Gastroesophageal sphincter (tissue), 4 donors: ENCODE measurements around the gene TEKTIP1. TPM values are rescaled to one million over a fixed set of nuclear protein-coding genes. Genes with fewer than 3 reads are reported as not detected.
A peak's percentile ranks its signal among the peaks of the same experiment; 100 is the strongest.
"Not testable (repeated sequence)": the region's sequence is repeated elsewhere in the genome, so short reads cannot be mapped to it uniquely, and the experiment has no call there.

Source experiments
- ATAC-seq: fragments of 150-250 bp; one replicate; pipeline ENCODE4 v1.9.1; 2016; ENCODE audit warnings: mild to moderate bottlenecking, moderate library complexity
- H3K27ac ChIP-seq, 4 donors: fragments of 200-600 bp; sonication (generic) in 3 of 4; 1 replicate in 3 of 4; 2 replicates in 1 of 4; pipeline ENCODE4 v1.5.1; 2016 to 2019
- H3K27me3 ChIP-seq: fragments of 200-600 bp; sonication (generic); one replicate; pipeline ENCODE4 v1.5.1; 2019
- H3K36me3 ChIP-seq, 2 donors: fragments of 200-600 bp; sonication (generic); one replicate each; pipeline ENCODE4 v1.5.1; 2019; ENCODE audit warnings: control low read depth in 1 of 2
- H3K4me1 ChIP-seq, 3 donors: fragments of 200-600 bp; sonication (generic); 1 replicate in 2 of 3; 2 replicates in 1 of 3; pipeline ENCODE4 v1.5.1; 2016 to 2019; ENCODE audit warnings: control low read depth in 2 of 3
- H3K4me3 ChIP-seq, 2 donors: fragments of 200-600 bp; sonication (generic); one replicate each; pipeline ENCODE4 v1.5.1; 2019; ENCODE audit warnings: mild to moderate bottlenecking in 1 of 2, moderate library complexity in 1 of 2
- H3K9me3 ChIP-seq, 3 donors: fragments of 200-600 bp; sonication (generic); one replicate each; pipeline ENCODE4 v1.5.1; 2017 to 2019; ENCODE audit warnings: control low read depth in 2 of 3
- EP300 ChIP-seq: sonication (generic); formaldehyde crosslinking; IDR thresholded peaks from one replicate; pipeline ENCODE4 v1.6.1; 2017; ENCODE audit warnings: antibody characterized with exemption, mild to moderate bottlenecking
- POLR2A ChIP-seq, 2 donors: fragments of 450-650 bp; IDR thresholded peaks; one replicate each; pipeline ENCODE4 v1.6.1; 2017; ENCODE audit warnings: antibody characterized with exemption in 2 of 2, mild to moderate bottlenecking in 2 of 2, moderate library complexity in 1 of 2
- POLR2AphosphoS5 ChIP-seq: sonication (generic); formaldehyde crosslinking; IDR thresholded peaks from one replicate; pipeline ENCODE4 v1.6.1; 2017; ENCODE audit warnings: antibody characterized with exemption
- WGBS, 2 donors: methylation state at CpG; one replicate each; pipeline ENCODE4 v1.1.5; 2018; ENCODE audit warnings: low coverage in 1 of 2; 5-methylcytosine and 5-hydroxymethylcytosine counted together
- total RNA-seq, 4 donors: library from RNA; depleted of rRNA; stranded (reverse); fragments of >200 nt; gene quantifications; one replicate each; pipeline ENCODE4 v1.1.0, GENCODE V29; 2016
- TF ChIP-seq, protein P1 (sequence below), 4 experiments: fragments of 200-600 bp in 2 of 4; fragments of 450-650 bp in 2 of 4; sonication (generic) in 1 of 4; IDR thresholded peaks; one replicate each; pipeline ENCODE4 v1.5.1; 2017 to 2019; ENCODE audit warnings: antibody characterized with exemption in 4 of 4, mild to moderate bottlenecking in 2 of 4, moderate library complexity in 2 of 4

The TEKTIP1 gene
- total RNA-seq, 4 donors from 2014 or later: not detected

DNA sequence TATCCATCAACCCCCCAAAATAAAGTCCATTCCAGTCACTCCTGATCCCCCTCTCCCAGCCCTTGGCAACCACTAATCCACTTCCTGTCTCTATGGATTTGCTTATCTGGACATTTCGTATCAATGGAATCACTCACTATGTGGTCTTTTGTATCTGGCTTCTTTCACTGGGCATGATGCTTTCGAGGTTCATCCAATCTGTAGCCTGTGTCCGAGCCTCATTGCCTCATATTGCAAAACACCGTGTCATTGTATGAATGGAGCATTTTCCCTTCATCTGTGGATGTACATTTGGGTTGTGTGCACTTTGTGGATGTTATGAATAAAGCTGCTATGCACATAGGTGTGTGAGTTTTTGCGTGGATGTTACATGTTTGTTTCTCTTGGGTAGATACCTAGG, 34.2 kb upstream of the TEKTIP1 start:
- ATAC-seq: no peak
- no peaks in the 10 kb centered on the region for H3K9me3 ChIP-seq
- H3K27me3 ChIP-seq: no peaks in the 10 kb centered on the region
- H3K4me3 ChIP-seq: no peak overlapping the region
- WGBS, 2 donors: 67 to 80% methylated on average over 2 to 5 of the region's 5 CpGs
- H3K36me3 ChIP-seq: peaks cover 0 to 11% of the 10 kb centered on the region in 2 donors
- no peak overlapping the region for H3K27ac ChIP-seq
- no peak for TF ChIP-seq POLR2A (IDR thresholded peaks at IDR 0.05)
- TF ChIP-seq, protein P1, sequence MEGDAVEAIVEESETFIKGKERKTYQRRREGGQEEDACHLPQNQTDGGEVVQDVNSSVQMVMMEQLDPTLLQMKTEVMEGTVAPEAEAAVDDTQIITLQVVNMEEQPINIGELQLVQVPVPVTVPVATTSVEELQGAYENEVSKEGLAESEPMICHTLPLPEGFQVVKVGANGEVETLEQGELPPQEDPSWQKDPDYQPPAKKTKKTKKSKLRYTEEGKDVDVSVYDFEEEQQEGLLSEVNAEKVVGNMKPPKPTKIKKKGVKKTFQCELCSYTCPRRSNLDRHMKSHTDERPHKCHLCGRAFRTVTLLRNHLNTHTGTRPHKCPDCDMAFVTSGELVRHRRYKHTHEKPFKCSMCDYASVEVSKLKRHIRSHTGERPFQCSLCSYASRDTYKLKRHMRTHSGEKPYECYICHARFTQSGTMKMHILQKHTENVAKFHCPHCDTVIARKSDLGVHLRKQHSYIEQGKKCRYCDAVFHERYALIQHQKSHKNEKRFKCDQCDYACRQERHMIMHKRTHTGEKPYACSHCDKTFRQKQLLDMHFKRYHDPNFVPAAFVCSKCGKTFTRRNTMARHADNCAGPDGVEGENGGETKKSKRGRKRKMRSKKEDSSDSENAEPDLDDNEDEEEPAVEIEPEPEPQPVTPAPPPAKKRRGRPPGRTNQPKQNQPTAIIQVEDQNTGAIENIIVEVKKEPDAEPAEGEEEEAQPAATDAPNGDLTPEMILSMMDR (IDR thresholded peaks at IDR 0.05): no peak
- no peak for TF ChIP-seq POLR2AphosphoS5
- no peak for TF ChIP-seq EP300
- H3K4me1 ChIP-seq: peaks cover 0 to 51% (median 15%) of the 10 kb centered on the region in 3 donors

DNA sequence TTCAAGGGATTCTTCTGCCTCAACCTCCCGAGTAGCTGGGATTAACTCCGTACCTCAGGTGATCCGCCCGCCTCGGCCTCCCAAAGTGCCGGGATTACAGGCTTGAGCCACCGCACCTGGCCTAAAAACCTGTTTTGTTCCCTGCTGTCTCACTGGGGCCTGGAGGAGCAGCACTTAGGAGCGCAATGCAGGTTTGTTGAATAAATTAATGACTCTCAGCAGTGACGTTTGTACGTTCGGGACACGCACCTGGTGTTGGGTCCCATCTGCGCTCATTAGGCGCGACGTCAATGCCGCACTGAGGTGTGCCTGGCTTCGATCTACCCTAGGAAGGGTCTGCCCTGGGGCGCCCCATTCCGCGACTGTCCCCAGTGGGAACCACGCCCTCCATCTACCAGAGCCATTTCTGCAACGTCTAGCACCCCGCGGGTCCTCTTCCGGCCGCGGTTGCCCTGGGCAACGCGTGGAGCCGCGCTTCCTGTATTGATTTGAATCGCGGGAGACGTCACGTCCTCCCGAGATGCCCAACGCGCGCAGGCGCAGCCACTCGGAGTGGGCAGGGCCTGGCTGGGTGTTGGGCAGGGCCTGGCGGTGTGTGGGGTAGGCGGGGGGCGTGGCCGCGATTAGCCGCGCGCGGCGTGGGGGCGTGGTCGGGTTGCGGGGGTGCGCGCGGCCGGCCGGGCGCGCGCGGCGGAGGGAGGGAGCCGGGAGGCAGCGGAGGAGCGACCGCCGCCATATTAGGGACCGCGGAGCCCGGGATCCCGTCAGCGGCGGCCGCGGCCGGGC, 33.2 kb upstream of the TEKTIP1 start, which contains the start of gene FZR1:
FZR1 (plus strand) TSS at position 714 of the 786 bp plus-strand sequence. CDS start 16,679 bp downstream, outside the sequence.
- H3K4me1 ChIP-seq: peaks cover 0 to 51% (median 14%) of the 10 kb centered on the region in 3 donors
- H3K36me3 ChIP-seq: peaks cover 0 to 22% of the 10 kb centered on the region in 2 donors
- TF ChIP-seq POLR2A (IDR thresholded peaks at IDR 0.05): peak; percentile 66 to 77
- TF ChIP-seq, protein P1 (IDR thresholded peaks at IDR 0.05): no peak
- WGBS, 2 donors: 2% methylated on average over 10 of the region's 79 CpGs; no CpG with 5 or more reads in 1 of the 2 donors
- H3K27ac ChIP-seq: peak within 1 kb of the TSS; percentile 73 to 94 (median 84)
- no peaks in the 10 kb centered on the region for H3K27me3 ChIP-seq
- H3K9me3 ChIP-seq: no peaks in the 10 kb centered on the region
- H3K4me3 ChIP-seq: peak within 1 kb of the TSS; percentile 65 to 94
- ATAC-seq: peak; percentile 98

DNA sequence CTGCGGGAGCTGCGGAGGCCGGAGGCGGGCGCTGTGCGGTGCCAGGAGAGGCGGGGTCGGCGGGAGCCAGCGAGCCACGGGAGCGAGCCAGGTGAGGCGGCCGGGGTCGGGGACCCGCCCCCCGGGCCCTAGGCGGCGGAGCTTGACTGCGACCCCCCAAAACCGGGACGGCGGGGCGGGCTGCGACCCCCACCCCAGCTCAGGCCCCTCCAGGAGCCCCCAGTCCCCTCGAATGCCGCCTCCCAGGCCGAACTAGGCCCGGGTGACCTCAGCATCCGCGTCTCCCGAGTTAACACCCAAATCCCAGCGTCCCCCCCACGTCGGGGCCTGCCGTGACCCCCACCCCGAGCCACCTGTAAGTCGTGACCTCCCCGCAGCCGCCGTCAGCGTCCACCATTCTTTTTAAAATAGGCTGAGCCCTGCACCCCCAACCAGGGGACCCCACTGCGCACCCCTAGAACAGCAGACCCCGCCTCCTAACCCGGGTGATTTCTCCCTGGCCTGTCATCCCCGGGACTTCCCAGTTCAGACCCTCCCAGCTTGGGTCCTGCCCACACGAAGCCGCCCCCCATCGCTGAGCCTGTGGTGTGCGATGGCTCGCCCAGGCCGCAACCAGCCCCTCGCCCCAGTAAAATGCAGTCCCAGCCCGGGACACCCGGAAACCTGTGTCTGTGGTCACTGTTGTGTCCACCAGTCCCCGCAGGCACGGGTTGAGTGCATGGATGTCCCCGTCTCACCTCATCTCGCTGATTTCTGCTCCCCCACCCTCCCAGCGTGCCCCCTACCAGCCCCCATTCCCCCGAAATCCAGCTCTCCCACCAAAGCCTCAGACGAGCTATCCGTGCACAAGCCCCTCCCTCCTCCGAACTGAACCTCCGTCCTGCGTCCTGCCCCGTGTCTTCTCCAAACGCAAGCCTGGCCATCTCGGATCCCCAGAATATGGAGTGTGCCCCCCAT, 32.3 kb upstream of the TEKTIP1 start:
- peak; percentile 0 for ATAC-seq
- TF ChIP-seq, protein P1 (IDR thresholded peaks at IDR 0.05): no peak
- no peak for TF ChIP-seq POLR2AphosphoS5
- TF ChIP-seq EP300: no peak
- no peak for TF ChIP-seq POLR2A (IDR thresholded peaks at IDR 0.05)
- no CpG with 5 or more reads among the region's 69 CpGs for WGBS, 2 donors
- peak overlapping the region; percentile 73 to 94 (median 84) for H3K27ac ChIP-seq
- H3K4me1 ChIP-seq: peaks cover 0 to 53% (median 14%) of the 10 kb centered on the region in 3 donors
- no peaks in the 10 kb centered on the region for H3K9me3 ChIP-seq
- H3K4me3 ChIP-seq: peak overlapping the region; percentile 65 to 94
- H3K27me3 ChIP-seq: no peaks in the 10 kb centered on the region
- H3K36me3 ChIP-seq: peaks cover 0 to 28% of the 10 kb centered on the region in 2 donors

DNA sequence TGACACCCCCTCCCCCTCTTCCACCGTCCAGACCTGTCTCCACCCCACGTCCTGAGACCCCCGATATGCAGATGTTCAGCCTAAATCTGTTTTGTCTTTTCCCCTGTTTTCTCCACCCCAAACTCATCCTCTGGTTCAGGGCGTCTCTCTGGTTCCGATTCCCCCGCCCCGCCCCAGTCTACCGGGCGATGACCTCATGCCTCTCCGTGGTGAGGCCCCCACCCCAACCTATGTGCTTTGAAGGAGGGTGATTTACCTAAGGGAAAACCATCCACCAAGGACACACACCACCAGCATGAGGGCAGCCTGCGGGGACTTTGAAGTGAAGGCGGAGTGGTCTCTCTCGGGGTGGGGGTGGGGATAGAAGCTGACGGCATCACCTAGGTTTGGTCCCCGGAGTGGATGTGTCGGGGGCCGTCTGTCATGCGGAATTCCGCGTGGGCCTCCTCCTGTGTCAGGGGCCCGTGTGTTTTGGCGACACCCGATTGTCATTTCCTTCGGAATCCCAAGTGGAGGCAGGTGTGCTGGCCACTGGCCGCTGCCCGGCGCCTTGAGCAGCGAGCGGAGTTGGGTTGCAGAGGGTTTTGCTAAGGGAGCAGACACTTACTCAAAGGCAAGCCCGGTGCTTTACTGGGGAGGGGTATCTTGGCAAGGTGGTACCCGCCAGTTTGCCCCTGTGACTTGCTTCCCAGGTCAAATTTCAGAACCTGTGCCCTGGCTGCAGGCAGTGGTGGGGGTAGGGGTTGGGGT, 31.4 kb upstream of the TEKTIP1 start:
- Histone ChIP-seq H3K4me1 (peaks cover 0 to 62% (median 14%) of the 10 kb centered on the region in 3 donors), H3K9me3 (no peaks in the 10 kb centered on the region), H3K36me3 (peaks cover 0 to 34% of the 10 kb centered on the region in 2 donors), H3K4me3 (peak overlapping the region; percentile 65 to 94), H3K27ac (peak overlapping the region in 3 of 4 donors; percentile 84 to 94 (median 85)), H3K27me3 (no peaks in the 10 kb centered on the region)
- WGBS, 2 donors: 20 to 23% methylated on average over 4 to 5 of the region's 31 CpGs
- ATAC-seq: no peak
- TF ChIP-seq EP300: no peak
- TF ChIP-seq, protein P1 (IDR thresholded peaks at IDR 0.05): no peak
- TF ChIP-seq POLR2A (IDR thresholded peaks at IDR 0.05): no peak
- no peak for TF ChIP-seq POLR2AphosphoS5

DNA sequence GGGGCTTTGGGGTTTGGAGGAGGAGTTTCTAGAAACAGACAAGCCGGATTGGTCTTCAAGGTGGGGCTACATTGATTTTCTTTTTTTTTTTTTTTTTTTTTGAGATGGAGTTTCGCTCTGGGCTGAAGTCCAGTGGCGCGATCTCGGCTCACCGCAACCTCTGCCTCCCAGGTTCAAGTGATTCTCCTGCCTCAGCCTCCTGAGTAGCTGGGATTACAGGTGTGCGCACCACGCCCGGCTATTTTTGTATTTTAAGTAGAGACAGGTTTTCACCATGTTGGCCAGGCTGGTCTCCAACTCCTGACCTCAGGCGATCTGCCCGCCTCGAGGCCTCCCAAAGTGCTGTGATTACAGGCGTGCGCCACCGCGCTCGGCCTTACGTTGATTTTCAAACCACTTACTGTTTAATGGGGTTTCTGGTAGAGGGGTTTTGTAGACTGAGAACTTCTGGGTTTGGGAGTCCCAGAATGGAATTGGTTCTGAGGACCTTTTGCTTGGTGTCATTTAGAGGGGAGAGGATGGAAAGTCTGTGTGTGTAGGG, 30.8 kb upstream of the TEKTIP1 start:
- Histone ChIP-seq H3K36me3 (peaks cover 0 to 34% of the 10 kb centered on the region in 2 donors), H3K27ac (peak overlapping the region in 1 of 4 donors; percentile 94), H3K4me1 (peaks cover 0 to 68% (median 14%) of the 10 kb centered on the region in 3 donors)
- not testable (repeated sequence) for ATAC-seq, H3K27me3 ChIP-seq, H3K9me3 ChIP-seq, H3K4me3 ChIP-seq
- 92% methylated on average over 11 to 17 of the region's 18 CpGs for WGBS, 2 donors
